Upper lobe of right lung (tissue), 1 donor: ENCODE measurements around the gene GNAI3. TPM values are rescaled to one million over a fixed set of nuclear protein-coding genes. Genes with fewer than 3 reads are reported as not detected.

Experiments used
- ATAC-seq: fragments of 200-7000 bp; cut with Tn5 transposase; one replicate; pipeline ENCODE4 v1.9.1; 2020; ENCODE audit warnings: mild to moderate bottlenecking, moderate library complexity
- DNase-seq: peaks from one replicate; pipeline ENCODE4 v3.0.0-alpha.2; 2020
- H3K27ac ChIP-seq: fragments of 200-600 bp; one replicate; pipeline ENCODE4 v1.8.0; 2022
- H3K27me3 ChIP-seq: fragments of 200-600 bp; one replicate; pipeline ENCODE4 v1.8.0; 2022; ENCODE audit warnings: mild to moderate bottlenecking
- H3K36me3 ChIP-seq: fragments of 200-600 bp; one replicate; pipeline ENCODE4 v1.8.0; 2022
- H3K4me1 ChIP-seq: fragments of 200-600 bp; one replicate; pipeline ENCODE4 v1.8.0; 2022
- H3K4me3 ChIP-seq: fragments of 200-600 bp; one replicate; pipeline ENCODE4 v1.8.0; 2022; ENCODE audit warnings: mild to moderate bottlenecking
- H3K9me3 ChIP-seq: fragments of 200-600 bp; one replicate; pipeline ENCODE4 v1.8.0; 2022
- CTCF ChIP-seq: fragments of 200-600 bp; IDR thresholded peaks from one replicate; pipeline ENCODE4 v1.8.0; 2022; ENCODE audit warnings: antibody characterized with exemption
- intact Hi-C: fragments of 100-400 bp; cut with DNase I; formaldehyde crosslinking; loops from one replicate; pipeline ENCODE4 v1.11.0; 2022
- total RNA-seq: library from RNA; stranded (reverse); fragmentation: NEBNext Ultra II Directional; extraction: Animal tissue kit (Norgen Biotek cat#: 25700); gene quantifications from one replicate; pipeline ENCODE4 v1.2.1, GENCODE V29; 2021
- donor health status: DM: no; HTN: yes; CAD: no; lungs with severe emphysema.

Gene GNAI3
- total RNA-seq, 1 donor from 2014 or later, result 6.9 TPM

GRCh38 chr1:109584766-109585165 lies 36.4 kb downstream of the GNAI3 start:
- DNase-seq (no peak), ATAC-seq (no peak)
- Histone ChIP-seq H3K9me3 (no peaks in the 10 kb centered on the region), H3K27me3 (no peaks in the 10 kb centered on the region), H3K4me3 (no peak overlapping the region), H3K4me1 (no peaks in the 10 kb centered on the region), H3K36me3 (peaks cover 97% of the 10 kb centered on the region), H3K27ac (no peak overlapping the region)
- no peak for TF ChIP-seq CTCF
- intact Hi-C loops, result no loop called here

DNA sequence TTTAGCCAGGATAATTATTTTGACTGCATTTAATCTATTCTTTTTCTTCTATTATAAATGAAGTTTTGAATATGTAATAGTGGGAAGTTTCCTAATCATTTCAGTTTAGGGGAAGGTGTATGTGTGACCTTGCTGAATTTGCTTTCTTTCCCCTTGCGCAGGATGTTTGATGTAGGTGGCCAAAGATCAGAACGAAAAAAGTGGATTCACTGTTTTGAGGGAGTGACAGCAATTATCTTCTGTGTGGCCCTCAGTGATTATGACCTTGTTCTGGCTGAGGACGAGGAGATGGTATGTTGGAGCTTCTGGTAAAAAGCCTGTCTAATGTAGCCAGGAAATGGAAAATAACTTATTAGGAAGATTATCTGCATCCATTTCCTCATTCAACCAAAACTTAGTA lies 37.6 kb downstream of the GNAI3 start:
- Histone ChIP-seq H3K4me3 (no peak overlapping the region), H3K4me1 (no peaks in the 10 kb centered on the region), H3K9me3 (no peaks in the 10 kb centered on the region), H3K27me3 (no peaks in the 10 kb centered on the region), H3K36me3 (peaks cover 95% of the 10 kb centered on the region), H3K27ac (no peak overlapping the region)
- DNase-seq, result no peak
- intact Hi-C loops, result no loop called here
- TF ChIP-seq CTCF, result no peak
- no peak for ATAC-seq

DNA sequence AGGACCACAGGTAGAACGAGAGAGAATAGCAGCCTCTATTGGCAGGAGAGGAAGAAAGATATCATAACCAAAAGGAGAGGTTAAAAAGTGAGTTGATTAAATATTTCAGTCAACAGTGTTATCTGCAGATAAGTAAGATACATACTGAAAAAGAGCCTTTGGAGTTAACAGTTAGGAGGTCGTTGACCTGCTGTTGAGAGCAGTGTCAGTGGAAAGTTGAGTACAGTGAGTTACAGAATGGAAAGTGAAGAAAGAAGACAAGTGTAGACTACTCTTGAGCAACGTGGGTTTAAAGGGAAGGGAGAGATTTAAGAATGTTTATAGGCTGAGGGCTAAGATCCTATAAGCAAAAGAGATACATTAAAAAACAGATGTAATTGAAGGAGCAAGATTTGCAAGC lies 40.8 kb downstream of the GNAI3 start:
- H3K36me3 ChIP-seq, result peaks cover 89% of the 10 kb centered on the region
- TF ChIP-seq CTCF, result no peak
- H3K4me1 ChIP-seq, result no peaks in the 10 kb centered on the region
- no peaks in the 10 kb centered on the region for H3K9me3 ChIP-seq
- no peaks in the 10 kb centered on the region for H3K27me3 ChIP-seq
- no peak overlapping the region for H3K4me3 ChIP-seq
- DNase-seq (no peak), ATAC-seq (no peak)
- no peak overlapping the region for H3K27ac ChIP-seq
- intact Hi-C loops, result no loop called here

GRCh38 chr1:109589679-109590078 lies 41.3 kb downstream of the GNAI3 start:
- intact Hi-C loops, result no loop called here
- ATAC-seq (no peak), DNase-seq (no peak)
- Histone ChIP-seq H3K4me3 (no peak overlapping the region), H3K27ac (no peak overlapping the region), H3K36me3 (peaks cover 87% of the 10 kb centered on the region), H3K9me3 (no peaks in the 10 kb centered on the region), H3K4me1 (no peaks in the 10 kb centered on the region), H3K27me3 (no peaks in the 10 kb centered on the region)
- TF ChIP-seq CTCF, result no peak

DNA sequence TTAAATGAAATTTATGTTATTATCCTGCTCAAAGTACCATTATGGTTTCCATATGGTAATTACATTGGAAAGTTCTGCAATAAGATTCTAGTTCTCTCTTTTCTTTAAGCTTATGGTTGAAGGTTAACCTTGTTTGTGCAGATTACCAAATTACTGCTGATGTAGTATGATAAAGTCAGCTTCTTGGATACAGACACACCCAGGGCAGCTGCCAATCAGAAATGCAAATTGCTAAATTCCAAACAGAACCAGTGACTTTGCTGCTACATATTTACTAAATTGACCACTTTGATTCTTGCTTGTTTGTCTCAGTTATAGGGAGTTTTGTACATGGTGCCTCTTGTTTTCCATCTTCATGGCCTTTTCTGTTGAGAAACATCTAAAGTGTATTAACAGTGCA lies 44.5 kb downstream of the GNAI3 start:
- H3K27me3 ChIP-seq, result no peaks in the 10 kb centered on the region
- DNase-seq (no peak), ATAC-seq (no peak)
- no peak overlapping the region for H3K27ac ChIP-seq
- H3K4me1 ChIP-seq, result no peaks in the 10 kb centered on the region
- H3K36me3 ChIP-seq, result peaks cover 75% of the 10 kb centered on the region
- TF ChIP-seq CTCF, result no peak
- H3K4me3 ChIP-seq, result no peak overlapping the region
- intact Hi-C loops, result no loop called here
- H3K9me3 ChIP-seq, result no peaks in the 10 kb centered on the region

GRCh38 chr1:109595531-109595930 lies 47.1 kb downstream of the GNAI3 start:
- intact Hi-C loops, result no loop called here
- Histone ChIP-seq H3K4me1 (no peaks in the 10 kb centered on the region), H3K36me3 (peaks cover 61% of the 10 kb centered on the region), H3K27ac (no peak overlapping the region), H3K4me3 (no peak overlapping the region), H3K27me3 (no peaks in the 10 kb centered on the region), H3K9me3 (no peaks in the 10 kb centered on the region)
- no peak for TF ChIP-seq CTCF
- DNase-seq, result no peak
- no peak for ATAC-seq
